SK-N-SH (cell line): Measurements from ENCODE around the gene FKBP2. TPM values are rescaled to one million over a fixed set of nuclear protein-coding genes. Genes with fewer than 3 reads are reported as not detected.
A peak's percentile ranks its signal among the peaks of the same experiment; 100 is the strongest.

Source experiments
- CTCF ChIA-PET: fragments of 300-600, 350-600 bp; formaldehyde crosslinking; extraction: SDS; loops from one replicate; lab custom pipeline; 2021; lab: Yijun Ruan, JAX
- POLR2A ChIA-PET: fragments of 350-600 bp; sonication (Branson Sonifier 250); formaldehyde crosslinking; extraction: SDS; loops from one replicate; lab custom pipeline; 2020; ENCODE audit warnings: antibody characterized with exemption, inconsistent platforms; lab: Yijun Ruan, JAX
- DNase-seq: peaks from one replicate; pipeline ENCODE4 v3.0.0; 2012
- H2AFZ ChIP-seq: fragments of 200-600 bp; sonication (generic); 2 replicates; pipeline ENCODE4 v1.8.1; 2016; ENCODE audit warnings: antibody characterized with exemption, mild to moderate bottlenecking, low read depth
- H3F3A ChIP-seq: fragments of 200-600 bp; sonication (generic); replicated peaks from 2 replicates; pipeline ENCODE3; 2016; ENCODE audit warnings: antibody characterized with exemption, mild to moderate bottlenecking; ENCODE audit not compliant: insufficient read depth
- H3K27ac ChIP-seq, 2 experiments: fragments of 200-500 bp in 1 of 2; fragments of 200-600 bp in 1 of 2; sonication (Bioruptor generic) in 1 of 2; sonication (generic), shearing (Covaris generic) in 1 of 2; 2 replicates each; pipeline versions ENCODE4 v1.5.1 to v1.6.1; 2014 to 2016; ENCODE audit warnings: low read depth in 2 of 2, inconsistent platforms in 1 of 2, low read length in 1 of 2, mild to moderate bottlenecking in 1 of 2, mixed read lengths in 1 of 2
- H3K27me3 ChIP-seq: fragments of 200-600 bp; sonication (generic), shearing (Covaris generic); 2 replicates; pipeline ENCODE4 v1.6.1; 2016; ENCODE audit warnings: mixed run types; ENCODE audit not compliant: insufficient read depth
- H3K36me3 ChIP-seq, 2 experiments: fragments of 200-500 bp in 1 of 2; fragments of 200-600 bp in 1 of 2; sonication (Bioruptor generic) in 1 of 2; sonication (generic) in 1 of 2; replicated peaks in 1 of 2; 2 replicates each; pipeline versions ENCODE3 to v1.5.1; 2014 to 2016; ENCODE audit warnings: low read length in 1 of 2, mild to moderate bottlenecking in 1 of 2; ENCODE audit not compliant: insufficient read depth in 2 of 2, control insufficient read depth in 1 of 2
- H3K4me1 ChIP-seq, 2 experiments: fragments of 200-500 bp in 1 of 2; fragments of 200-600 bp in 1 of 2; sonication (Bioruptor generic) in 1 of 2; sonication (generic), shearing (Covaris generic) in 1 of 2; 2 replicates each; pipeline versions ENCODE4 v1.5.1 to v1.6.1; 2014 to 2016; ENCODE audit warnings: low read depth in 1 of 2, low read length in 1 of 2, mixed run types in 1 of 2; ENCODE audit not compliant: insufficient read depth in 2 of 2, control insufficient read depth in 1 of 2
- H3K4me2 ChIP-seq: fragments of 200-600 bp; sonication (generic), shearing (Covaris generic); 2 replicates; pipeline ENCODE4 v1.6.1; 2017; ENCODE audit warnings: mixed run types
- H3K4me3 ChIP-seq, 2 experiments: fragments of 200-500 bp in 1 of 2; fragments of 200-600 bp in 1 of 2; sonication (Bioruptor generic) in 1 of 2; sonication (generic), shearing (Covaris generic) in 1 of 2; 2 replicates each; pipeline versions ENCODE4 v1.5.1 to v1.8.1; 2014 to 2016; ENCODE audit warnings: low read depth in 2 of 2, inconsistent platforms in 1 of 2, low read length in 1 of 2, mild to moderate bottlenecking in 1 of 2, mixed read lengths in 1 of 2, moderate library complexity in 1 of 2
- H3K79me2 ChIP-seq: fragments of 200-600 bp; sonication (generic); 2 replicates; pipeline ENCODE4 v1.8.1; 2017; ENCODE audit warnings: mild to moderate bottlenecking; ENCODE audit not compliant: insufficient read depth
- H3K9ac ChIP-seq: fragments of 200-600 bp; sonication (generic); 2 replicates; pipeline ENCODE4 v1.6.1; 2017; ENCODE audit warnings: mixed run types
- H3K9me2 ChIP-seq: fragments of 200-600 bp; sonication (generic); 2 replicates; pipeline ENCODE4 v1.6.1; 2017; ENCODE audit warnings: mixed run types
- H3K9me3 ChIP-seq: fragments of 200-600 bp; sonication (generic); 2 replicates; pipeline ENCODE4 v1.6.1; 2017; ENCODE audit warnings: mixed run types, mild to moderate bottlenecking, moderate library complexity
- H4K20me1 ChIP-seq: fragments of 200-600 bp; sonication (generic); 2 replicates; pipeline ENCODE4 v1.6.1; 2017; ENCODE audit warnings: mild to moderate bottlenecking, mixed run types; ENCODE audit not compliant: insufficient read depth
- FOXJ3 ChIP-seq: sonication (generic); formaldehyde crosslinking; IDR thresholded peaks from 2 replicates; pipeline ENCODE4 v1.5.1; 2020; ENCODE audit warnings: mild to moderate bottlenecking, missing genetic modification reagents
- FOXM1 ChIP-seq: IDR thresholded peaks from 2 replicates; pipeline ENCODE4 v1.4.0; 2012; ENCODE audit warnings: low read depth, mild to moderate bottlenecking
- JUND ChIP-seq: IDR thresholded peaks from 2 replicates; pipeline ENCODE4 v1.4.0; 2012
- MEF2A ChIP-seq: IDR thresholded peaks from 2 replicates; pipeline ENCODE4 v1.4.0; 2012; ENCODE audit warnings: low read depth, borderline replicate concordance
- TAF1 ChIP-seq: IDR thresholded peaks from 2 replicates; pipeline ENCODE4 v1.6.1; 2012; ENCODE audit warnings: low read depth, mild to moderate bottlenecking, low read length, moderate library complexity, borderline replicate concordance
- USF2 ChIP-seq: fragments of 150-350 bp; IDR thresholded peaks from 2 replicates; pipeline ENCODE4 v1.6.1; 2017; ENCODE audit warnings: antibody characterized with exemption, low read length, low read depth, borderline replicate concordance
- WGBS: methylation state at CpG from one replicate; pipeline ENCODE4 v1.1.6; 2017; ENCODE audit warnings: low lambda C conversion rate; 5-methylcytosine and 5-hydroxymethylcytosine counted together
- polyA plus RNA-seq, 3 experiments: library from polyadenylated mRNA; depleted of rRNA; stranded (reverse); fragments of >200 nt; gene quantifications; 2 replicates each; pipeline ENCODE4 v1.2.3, GENCODE V29; 2012
- TF ChIP-seq, protein P1 (sequence below): fragments of 200-600 bp; sonication (generic); IDR thresholded peaks from 2 replicates; pipeline ENCODE4 v1.6.1; 2017; ENCODE audit warnings: antibody characterized with exemption, mild to moderate bottlenecking, moderate library complexity
- TF ChIP-seq, protein P2 (sequence below): IDR thresholded peaks from 2 replicates; pipeline ENCODE4 v1.4.0; 2012; ENCODE audit warnings: low read depth, borderline replicate concordance
- TF ChIP-seq, protein P3 (sequence below): IDR thresholded peaks from 2 replicates; pipeline ENCODE4 v1.4.0; 2012; ENCODE audit warnings: low read depth, borderline replicate concordance

The FKBP2 gene
- polyA plus RNA-seq, 1 of the 3 experiments (the other 2 are of a cell fraction): 127 TPM

GRCh38 chr11:64263021-64263946 lies 22.4 kb downstream of the FKBP2 start:
- 75% methylated on average over 28 of the region's 29 CpGs for WGBS
- Histone ChIP-seq H3K9ac (no peak overlapping the region), H3K9me2 (no peaks in the 10 kb centered on the region), H3F3A (peaks cover 5% of the 10 kb centered on the region), H3K27me3 (no peaks in the 10 kb centered on the region), H3K4me1 (peaks cover 3 to 47% of the 10 kb centered on the region in 2 experiments; a peak in 3 of 4 replicates), H3K27ac (peak overlapping the region; percentile 29 to 94; a peak in 3 of 4 replicates), H3K4me3 (no peak overlapping the region), H3K9me3 (no peaks in the 10 kb centered on the region), H2AFZ (no peak overlapping the region), H4K20me1 (no peaks in the 10 kb centered on the region), H3K36me3 (peaks cover 27 to 39% of the 10 kb centered on the region in 2 experiments), H3K79me2 (no peaks in the 10 kb centered on the region; the same call in none of the 2 replicates), H3K4me2 (peak overlapping the region; percentile 20; the same call in 1 of the 2 replicates)
- ChIA-PET CTCF (interaction anchor here (1.1 to 5.7 kb wide), 10 partner anchors 9 to 427 kb away, joined by 3 to 119 read pairs (median 10); partner anchors contain the start of genes PLCB3 and PPP1R14B), POLR2A (interaction anchor here (1.2 to 2.8 kb wide), 5 partner anchors 8 to 26 kb away, joined by 3 to 41 read pairs (median 11); partner anchors contain the start of genes FKBP2, PLCB3 and PPP1R14B)
- TF ChIP-seq TAF1: no peak
- TF ChIP-seq, protein P1, sequence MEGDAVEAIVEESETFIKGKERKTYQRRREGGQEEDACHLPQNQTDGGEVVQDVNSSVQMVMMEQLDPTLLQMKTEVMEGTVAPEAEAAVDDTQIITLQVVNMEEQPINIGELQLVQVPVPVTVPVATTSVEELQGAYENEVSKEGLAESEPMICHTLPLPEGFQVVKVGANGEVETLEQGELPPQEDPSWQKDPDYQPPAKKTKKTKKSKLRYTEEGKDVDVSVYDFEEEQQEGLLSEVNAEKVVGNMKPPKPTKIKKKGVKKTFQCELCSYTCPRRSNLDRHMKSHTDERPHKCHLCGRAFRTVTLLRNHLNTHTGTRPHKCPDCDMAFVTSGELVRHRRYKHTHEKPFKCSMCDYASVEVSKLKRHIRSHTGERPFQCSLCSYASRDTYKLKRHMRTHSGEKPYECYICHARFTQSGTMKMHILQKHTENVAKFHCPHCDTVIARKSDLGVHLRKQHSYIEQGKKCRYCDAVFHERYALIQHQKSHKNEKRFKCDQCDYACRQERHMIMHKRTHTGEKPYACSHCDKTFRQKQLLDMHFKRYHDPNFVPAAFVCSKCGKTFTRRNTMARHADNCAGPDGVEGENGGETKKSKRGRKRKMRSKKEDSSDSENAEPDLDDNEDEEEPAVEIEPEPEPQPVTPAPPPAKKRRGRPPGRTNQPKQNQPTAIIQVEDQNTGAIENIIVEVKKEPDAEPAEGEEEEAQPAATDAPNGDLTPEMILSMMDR: peak; percentile 25; the same call in 1 of the 2 replicates
- DNase-seq: peak; percentile 70

DNA sequence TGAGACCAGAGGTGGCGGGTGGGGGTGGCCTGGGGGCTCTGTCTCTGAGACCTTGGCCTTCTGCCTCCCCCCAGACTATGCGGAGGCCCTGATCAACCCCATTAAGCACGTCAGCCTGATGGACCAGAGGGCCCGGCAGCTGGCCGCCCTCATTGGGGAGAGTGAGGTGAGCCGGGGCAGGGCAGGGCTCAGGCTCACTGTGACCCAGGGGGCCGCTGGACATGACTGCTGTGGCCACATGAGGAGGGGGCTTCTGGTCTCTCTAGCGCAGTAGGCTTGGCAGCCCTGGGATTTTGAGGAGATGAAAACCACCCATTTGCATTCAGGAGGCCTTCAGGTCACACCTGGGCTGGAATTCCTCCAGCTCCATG lies 23.0 kb downstream of the FKBP2 start:
- H3F3A ChIP-seq: peaks cover 11% of the 10 kb centered on the region
- peaks cover 27 to 32% of the 10 kb centered on the region in 2 experiments for H3K36me3 ChIP-seq
- no peaks in the 10 kb centered on the region for H3K9me3 ChIP-seq
- no peak for DNase-seq
- TF ChIP-seq, protein P2, sequence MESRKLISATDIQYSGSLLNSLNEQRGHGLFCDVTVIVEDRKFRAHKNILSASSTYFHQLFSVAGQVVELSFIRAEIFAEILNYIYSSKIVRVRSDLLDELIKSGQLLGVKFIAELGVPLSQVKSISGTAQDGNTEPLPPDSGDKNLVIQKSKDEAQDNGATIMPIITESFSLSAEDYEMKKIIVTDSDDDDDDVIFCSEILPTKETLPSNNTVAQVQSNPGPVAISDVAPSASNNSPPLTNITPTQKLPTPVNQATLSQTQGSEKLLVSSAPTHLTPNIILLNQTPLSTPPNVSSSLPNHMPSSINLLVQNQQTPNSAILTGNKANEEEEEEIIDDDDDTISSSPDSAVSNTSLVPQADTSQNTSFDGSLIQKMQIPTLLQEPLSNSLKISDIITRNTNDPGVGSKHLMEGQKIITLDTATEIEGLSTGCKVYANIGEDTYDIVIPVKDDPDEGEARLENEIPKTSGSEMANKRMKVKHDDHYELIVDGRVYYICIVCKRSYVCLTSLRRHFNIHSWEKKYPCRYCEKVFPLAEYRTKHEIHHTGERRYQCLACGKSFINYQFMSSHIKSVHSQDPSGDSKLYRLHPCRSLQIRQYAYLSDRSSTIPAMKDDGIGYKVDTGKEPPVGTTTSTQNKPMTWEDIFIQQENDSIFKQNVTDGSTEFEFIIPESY: no peak
- TF ChIP-seq MEF2A: no peak
- no peak for TF ChIP-seq FOXM1
- 0 out of 2 replicates have a peak, but pooled peaks have one; percentile 26 for TF ChIP-seq FOXJ3
- TF ChIP-seq USF2: no peak
- no peak for TF ChIP-seq JUND
- TF ChIP-seq, protein P3, sequence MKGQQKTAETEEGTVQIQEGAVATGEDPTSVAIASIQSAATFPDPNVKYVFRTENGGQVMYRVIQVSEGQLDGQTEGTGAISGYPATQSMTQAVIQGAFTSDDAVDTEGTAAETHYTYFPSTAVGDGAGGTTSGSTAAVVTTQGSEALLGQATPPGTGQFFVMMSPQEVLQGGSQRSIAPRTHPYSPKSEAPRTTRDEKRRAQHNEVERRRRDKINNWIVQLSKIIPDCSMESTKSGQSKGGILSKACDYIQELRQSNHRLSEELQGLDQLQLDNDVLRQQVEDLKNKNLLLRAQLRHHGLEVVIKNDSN: no peak
- TF ChIP-seq, all 33 proteins: peak for 1
- Histone ChIP-seq H3K4me2 (no peak overlapping the region), H3K4me3 (no peak overlapping the region), H3K4me1 (peaks cover 10 to 54% of the 10 kb centered on the region in 2 experiments; a peak in 3 of 4 replicates), H3K9me2 (no peaks in the 10 kb centered on the region), H3K9ac (no peak overlapping the region), H3K27ac (peak overlapping the region in 1 of 2 experiments; percentile 94; a peak in 2 of 4 replicates), H3K27me3 (no peaks in the 10 kb centered on the region), H4K20me1 (no peaks in the 10 kb centered on the region), H3K79me2 (no peaks in the 10 kb centered on the region; the same call in none of the 2 replicates), H2AFZ (no peak overlapping the region)
- ChIA-PET POLR2A (interaction anchor here (1.0 to 2.8 kb wide), 9 partner anchors 8 to 54 kb away, joined by 3 to 41 read pairs (median 5); partner anchors contain the start of genes FKBP2, NUDT22, PLCB3 and PPP1R14B), CTCF (interaction anchor here (0.9 to 5.7 kb wide), 13 partner anchors 10 to 495 kb away, joined by 3 to 119 read pairs (median 5); partner anchors contain the start of genes NUDT22, PLCB3, PPP1R14B and TRPT1)
- 93% methylated on average over 4 of the region's 8 CpGs for WGBS
